ENCODE measurements around the gene ZBTB46.

DNA sequence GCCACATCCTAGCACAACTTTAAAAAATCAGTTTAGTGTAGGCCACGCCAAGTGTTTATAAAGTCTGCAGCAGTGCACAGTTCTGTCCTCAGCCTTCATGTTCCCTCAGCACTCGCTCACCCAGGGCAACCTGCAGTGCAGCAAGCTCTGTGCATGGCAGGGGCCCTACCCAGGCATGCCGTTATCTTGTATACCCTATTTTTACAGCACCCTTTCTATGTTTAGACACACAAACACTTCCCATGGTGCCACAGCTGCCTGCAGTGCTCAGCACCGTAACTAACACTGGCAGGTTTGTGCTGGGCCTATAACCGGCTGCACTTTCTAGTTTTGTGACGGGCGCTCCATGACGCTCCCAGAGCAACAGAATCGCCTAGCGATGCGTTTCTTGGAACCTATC, 43.8 kb downstream of the ZBTB46 start:
- TF ChIP-seq, protein P1, sequence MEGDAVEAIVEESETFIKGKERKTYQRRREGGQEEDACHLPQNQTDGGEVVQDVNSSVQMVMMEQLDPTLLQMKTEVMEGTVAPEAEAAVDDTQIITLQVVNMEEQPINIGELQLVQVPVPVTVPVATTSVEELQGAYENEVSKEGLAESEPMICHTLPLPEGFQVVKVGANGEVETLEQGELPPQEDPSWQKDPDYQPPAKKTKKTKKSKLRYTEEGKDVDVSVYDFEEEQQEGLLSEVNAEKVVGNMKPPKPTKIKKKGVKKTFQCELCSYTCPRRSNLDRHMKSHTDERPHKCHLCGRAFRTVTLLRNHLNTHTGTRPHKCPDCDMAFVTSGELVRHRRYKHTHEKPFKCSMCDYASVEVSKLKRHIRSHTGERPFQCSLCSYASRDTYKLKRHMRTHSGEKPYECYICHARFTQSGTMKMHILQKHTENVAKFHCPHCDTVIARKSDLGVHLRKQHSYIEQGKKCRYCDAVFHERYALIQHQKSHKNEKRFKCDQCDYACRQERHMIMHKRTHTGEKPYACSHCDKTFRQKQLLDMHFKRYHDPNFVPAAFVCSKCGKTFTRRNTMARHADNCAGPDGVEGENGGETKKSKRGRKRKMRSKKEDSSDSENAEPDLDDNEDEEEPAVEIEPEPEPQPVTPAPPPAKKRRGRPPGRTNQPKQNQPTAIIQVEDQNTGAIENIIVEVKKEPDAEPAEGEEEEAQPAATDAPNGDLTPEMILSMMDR (conservative IDR thresholded peaks at IDR 0.05 in 1 of 2, IDR thresholded peaks at IDR 0.05 in 1 of 2; ENCODE audit: low read depth in 1 of 2, low read length in 2 of 2): no peak
- no peak for TF ChIP-seq EZH2 (IDR thresholded peaks at IDR 0.05; ENCODE audit: low read length, missing control alignments)
